Ecto neural progenitor cell (in vitro differentiated cells): ENCODE data around the gene CDKAL1.
"Not testable (repeated sequence)": the region's sequence is repeated elsewhere in the genome, so short reads cannot be mapped to it uniquely, and the experiment has no call there.

Source experiments
- DNase-seq: peaks from one replicate; pipeline ENCODE4 v3.0.0-alpha.2; 2018; ENCODE audit warnings: low spot score

CDKAL1 gene

DNA sequence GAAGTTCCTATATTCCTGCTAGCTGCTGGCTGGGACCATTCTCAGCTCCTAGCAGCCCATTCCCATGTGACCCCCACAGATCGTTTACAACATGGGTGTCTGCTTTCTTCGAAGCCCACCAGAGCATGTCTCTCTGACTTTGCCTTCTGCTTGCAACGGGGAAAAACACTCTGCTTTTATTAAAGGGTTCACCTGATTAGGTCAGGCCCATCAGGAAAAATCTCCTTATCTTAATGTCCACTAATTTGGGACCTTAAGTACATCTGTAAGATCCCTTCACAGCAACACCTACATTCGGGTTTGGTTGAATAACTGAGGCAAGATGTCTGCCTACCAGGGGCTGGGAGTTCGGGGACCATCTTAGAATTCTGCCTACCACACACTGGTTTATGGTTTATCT lies 496.9 kb downstream of the CDKAL1 start:
- DNase-seq: no peak

DNA sequence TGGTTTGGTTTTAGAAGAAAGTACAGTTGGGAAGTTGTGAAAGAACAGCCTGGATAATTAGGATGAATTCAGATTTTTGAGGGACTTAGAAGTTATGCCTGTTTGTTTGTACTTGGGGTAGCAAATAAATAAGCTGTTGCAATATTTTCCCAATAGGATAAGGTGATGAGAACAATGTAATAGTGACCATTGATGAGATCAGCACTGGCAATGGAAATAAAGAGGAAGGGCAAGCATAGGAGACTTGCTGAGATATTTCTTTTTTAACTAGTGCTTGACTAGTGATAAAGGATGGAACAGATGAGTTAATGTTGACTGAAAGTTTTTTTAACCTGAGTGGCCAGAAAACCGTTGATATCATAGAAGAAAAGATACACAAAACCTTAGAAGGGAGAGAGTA lies 498.8 kb downstream of the CDKAL1 start:
- no peak for DNase-seq

DNA sequence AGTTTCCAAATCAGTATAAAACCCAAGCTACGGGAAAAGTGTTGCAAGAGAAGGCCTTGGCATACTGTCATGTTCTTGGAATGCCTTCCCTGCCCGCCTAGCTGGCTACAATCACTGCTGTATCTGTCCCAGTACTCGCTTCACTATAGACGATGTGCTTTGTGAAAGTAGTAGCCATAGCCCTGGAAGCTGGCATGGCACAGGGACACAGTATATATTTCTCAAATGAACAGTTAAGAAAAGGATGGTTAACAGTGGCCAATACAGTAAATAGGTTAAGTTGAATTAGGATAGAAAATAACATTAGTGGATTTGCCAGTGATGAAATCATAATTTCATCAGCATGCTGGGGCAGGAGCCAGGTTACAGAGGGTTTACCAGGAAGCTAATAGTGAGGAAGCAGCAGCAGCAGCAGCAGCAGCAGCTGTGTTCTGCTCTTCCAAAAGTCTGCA lies 499.3 kb downstream of the CDKAL1 start:
- DNase-seq: no peak

DNA sequence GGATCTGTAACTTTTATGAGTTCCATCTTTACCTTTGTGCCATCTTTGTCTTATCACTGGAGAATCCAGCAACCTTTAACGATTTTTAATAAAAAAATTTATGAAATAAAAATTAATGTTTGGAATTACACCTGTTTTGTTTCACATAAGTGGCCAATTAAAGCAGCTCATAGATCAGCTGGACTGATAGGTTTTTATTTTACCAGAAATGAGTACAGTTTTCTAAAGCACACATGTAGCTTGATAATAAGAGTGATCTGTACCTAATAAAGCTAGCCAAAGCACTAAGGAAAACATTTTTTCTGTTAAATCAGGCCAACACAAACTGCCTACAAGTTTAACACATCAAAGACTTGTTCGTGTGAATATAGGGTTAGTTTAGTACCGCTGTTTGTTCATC lies 500.1 kb downstream of the CDKAL1 start:
- no peak for DNase-seq

DNA sequence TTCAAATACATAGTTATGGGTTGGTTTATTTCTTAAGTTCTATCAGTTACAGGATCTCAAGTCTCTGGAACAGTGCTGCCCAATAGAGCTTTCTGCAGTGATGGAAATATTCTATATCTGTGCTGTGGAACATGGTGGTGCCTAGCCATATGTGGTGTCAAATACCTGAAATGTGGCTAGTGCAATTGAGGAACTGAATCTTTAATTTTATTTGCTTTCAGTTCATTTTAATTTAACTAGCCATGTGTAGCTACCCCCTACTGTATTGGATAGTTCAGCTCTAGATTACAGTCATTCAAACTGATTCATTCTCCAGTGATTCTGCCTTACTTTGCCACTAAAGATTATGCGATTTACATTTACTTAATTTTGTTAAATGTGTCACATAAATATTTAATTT lies 503.2 kb downstream of the CDKAL1 start:
- no peak for DNase-seq

DNA sequence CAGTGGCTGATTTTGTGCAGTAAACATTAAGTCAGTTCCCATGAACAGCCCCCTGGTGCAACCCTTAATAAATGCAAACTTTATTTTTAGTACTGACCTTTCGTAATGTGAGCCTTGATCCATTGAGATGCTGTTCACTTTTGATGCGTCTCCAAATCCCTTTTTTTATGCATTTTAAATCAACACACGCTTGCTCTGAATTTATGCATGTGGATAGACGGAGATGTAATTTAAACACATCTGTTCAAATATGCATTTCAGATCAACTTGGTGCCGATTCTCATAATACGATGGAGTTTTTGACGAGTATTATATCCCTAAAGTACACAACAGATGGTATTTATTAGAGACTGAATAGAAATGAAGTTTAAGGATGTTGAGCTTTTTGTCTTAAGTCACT lies 505.7 kb downstream of the CDKAL1 start:
- no peak for DNase-seq

DNA sequence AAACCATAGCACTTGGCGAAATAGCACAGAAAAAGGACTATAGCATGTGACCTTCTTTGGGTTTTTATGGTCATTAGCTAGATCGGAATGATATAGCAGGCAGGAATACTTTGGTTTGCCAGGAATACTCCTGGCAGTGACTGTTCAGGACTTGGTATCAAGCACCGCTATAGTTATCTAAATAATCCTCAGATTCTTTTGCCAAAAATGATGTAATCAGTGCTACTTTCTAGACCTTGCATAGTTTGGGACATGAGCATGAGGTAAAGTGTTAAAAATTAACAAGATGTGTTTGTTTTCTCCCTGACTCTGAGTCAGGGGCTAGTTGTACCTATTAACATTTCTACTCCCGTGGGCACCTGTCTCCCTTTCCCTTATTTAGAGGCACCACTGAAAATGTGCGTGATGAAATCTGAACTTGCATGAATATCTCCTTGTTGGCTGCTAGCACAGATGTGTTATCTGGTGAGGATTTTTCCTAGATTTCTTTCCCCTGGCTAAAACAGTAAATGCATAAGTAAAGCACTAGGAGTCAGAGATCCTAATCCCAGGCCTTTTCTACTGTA lies 511.0 kb downstream of the CDKAL1 start:
- no peak for DNase-seq

DNA sequence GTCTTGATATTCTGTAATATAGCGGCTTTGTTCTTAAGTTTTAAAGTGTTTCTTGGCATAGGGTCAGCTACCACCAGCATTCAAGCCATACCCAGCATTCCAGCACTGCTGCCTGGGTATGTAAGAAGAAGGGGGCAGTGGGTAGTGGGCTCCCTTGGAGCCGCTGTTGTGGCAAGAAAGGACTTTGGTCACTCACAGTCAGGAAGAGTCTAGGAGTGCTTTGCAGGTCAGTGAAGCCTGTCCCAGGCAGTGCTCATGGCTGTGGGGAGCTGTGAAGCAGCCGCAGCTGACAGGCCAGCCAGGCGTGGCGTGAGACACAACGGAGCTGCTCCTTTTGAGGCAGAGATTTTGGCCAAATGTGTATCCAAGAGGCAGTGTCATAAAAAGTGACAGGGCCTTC lies 512.0 kb downstream of the CDKAL1 start:
- no peak for DNase-seq

DNA sequence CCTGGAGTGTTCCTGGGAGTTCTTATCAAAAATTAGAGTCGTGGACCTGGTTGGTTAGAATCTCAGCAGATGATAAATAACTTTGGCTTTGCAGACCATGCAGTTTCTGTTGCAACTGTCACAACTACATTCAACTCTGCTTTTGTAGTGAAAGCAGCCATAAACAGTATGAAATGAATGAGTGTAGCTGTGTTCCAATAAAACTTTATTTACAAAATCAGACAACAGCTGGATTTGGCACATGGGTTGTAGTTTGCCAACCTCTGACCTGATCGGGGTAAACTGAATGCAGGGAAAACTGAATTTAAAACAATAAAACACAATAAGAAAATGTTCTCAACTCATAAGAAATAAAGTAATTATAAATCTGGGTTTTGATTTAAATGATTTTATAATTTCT lies 513.8 kb downstream of the CDKAL1 start:
- no peak for DNase-seq

DNA sequence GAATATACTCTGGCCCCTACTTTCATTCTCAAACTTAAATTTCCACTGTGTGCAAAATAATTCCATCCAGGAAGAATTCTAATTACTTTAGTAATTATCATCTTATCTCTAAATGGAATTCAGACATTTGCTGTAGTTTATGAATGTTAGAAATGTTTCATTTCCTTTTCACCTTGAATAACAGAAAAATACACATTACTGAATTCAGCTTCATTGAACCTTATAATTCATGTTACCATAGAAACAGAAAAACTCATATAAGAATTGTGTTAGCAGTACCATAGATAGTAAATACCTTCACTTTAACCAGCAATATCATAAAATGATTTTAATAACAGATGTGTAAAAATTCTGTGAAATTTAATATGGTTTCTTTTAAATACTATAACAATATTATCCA lies 514.9 kb downstream of the CDKAL1 start:
- DNase-seq: no peak

DNA sequence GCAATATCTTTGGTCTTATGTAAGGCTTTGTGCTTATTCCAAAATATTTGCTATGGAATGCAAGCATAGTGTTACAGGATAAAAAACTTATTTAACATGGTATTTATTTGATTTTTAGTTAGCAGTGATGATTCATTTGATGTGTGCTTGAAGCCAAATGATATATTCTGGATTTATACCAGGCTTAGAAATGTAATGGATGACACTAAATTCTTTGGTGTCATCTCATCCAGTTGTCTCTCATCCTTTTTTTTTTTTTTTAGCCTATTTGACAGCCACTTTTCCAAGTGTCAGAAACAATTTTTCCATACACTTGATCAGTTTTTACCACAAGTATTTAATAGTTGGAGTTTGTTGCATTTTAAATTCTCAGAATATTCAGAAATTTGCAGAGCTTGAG lies 515.3 kb downstream of the CDKAL1 start:
- no peak for DNase-seq

DNA sequence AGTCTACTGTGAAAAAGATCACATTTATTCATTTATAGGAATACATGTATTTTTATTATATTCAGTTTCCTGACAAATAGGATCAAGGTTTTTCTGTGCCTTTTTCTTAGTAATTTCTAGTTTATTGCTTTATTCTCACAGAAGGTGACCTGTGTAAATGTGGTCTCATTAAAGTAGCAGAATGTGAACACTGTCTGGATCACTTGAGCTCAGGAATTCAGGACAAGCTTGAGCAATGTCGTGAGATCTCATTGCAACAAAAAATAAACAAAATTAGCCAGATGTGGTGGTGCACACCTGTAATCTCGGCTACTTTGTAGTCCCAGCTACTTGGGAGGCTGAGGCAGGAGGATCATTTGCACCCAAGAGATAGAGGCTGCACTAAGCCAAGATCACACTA lies 516.7 kb downstream of the CDKAL1 start:
- no peak for DNase-seq

DNA sequence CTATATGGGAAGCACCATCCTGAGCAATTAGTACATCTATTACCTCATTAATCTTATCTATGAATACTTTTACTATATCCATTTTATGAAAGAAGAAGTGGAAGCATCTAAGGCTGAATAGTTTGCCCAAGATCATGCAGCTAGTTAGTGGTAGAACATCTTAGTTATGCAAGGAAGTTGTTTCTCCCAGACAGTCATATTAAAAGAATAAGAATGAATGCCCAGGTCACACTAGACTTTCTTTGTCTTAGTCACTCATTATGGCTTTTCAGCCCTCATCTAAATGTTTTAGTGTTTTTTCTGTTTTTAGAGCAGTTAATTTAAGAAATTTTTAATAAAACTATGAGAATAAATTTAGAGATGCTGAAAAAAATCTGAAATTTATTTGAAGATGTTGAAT lies 517.5 kb downstream of the CDKAL1 start:
- no peak for DNase-seq

DNA sequence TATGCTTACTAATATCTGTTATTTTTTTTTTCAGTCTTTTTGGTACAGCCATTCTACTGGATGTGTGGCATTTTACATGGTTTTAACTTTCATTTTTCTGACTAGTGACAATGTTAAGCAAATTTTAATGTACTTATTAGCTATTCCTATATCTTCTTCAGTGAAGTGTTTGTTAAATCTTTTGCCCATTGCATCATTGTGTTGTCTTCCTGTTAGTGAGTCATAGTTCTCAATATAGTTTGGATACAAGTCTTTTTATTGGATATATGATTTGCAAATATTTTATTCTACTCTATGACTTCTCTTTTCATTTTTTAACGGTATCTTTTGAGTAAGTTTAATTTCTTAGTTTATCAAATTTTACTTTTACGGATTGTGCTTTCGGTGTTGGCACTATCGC lies 519.4 kb downstream of the CDKAL1 start:
- DNase-seq: no peak

DNA sequence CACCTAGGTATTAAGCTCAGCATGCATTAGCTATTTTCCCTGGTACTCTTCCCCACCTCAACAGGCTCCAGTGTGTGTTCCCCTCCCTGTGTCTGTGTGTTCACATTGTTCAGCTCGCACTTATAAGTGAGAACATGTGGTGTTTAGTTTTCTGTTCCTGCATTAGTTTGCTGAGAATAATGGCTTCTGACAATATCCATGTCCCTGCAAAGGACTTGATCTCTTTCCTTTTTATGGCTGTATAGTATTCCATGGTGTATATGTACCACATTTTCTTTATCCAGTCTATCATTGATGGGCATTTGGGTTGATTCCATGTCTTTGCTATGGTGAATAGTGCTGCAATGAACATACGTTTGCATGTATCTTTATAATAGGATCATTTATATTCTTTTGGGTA lies 521.2 kb downstream of the CDKAL1 start:
- not testable (repeated sequence) for DNase-seq

DNA sequence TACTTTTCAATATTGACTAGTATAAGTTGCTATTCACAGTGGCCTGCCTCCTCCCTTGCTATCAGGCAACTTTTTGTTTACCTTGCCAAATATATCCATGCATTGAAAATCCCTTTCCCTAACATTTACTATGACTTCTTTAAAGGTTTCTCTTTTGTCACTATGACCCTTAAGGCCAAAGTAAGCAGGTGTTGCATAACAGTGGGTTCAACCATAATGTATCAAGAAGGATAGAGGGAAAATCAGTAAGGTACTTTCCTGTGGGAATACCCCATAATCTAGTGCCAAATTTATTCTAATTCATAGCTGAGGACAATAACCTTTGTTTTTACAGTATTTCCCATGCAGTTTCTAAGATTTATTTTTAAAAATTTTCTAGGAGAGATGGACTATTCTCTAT lies 527.6 kb downstream of the CDKAL1 start:
- no peak for DNase-seq

DNA sequence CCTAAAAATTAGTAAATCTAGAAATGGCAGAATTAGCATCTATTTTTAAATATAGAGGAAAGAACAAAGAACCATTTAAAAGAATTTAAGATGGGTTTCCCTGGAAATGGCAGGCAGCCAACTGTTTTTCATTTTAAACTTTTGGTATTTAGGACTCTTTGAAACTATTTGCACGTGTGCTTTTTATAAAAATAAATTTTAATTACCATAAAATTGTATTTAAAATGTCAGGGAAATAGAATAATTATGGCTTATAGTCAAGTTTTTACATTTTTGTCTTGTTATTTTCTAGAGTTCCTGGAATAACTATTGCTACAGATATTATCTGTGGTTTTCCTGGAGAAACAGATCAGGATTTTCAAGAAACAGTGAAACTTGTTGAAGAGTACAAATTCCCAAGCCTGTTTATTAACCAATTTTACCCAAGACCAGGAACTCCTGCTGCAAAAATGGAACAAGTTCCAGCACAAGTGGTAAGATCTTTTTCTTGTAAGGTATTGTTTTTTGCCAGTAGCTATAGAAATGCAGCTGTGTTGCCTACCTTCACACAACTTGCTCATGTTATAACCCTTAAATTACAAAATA lies 530.6 kb downstream of the CDKAL1 start:
- no peak for DNase-seq

DNA sequence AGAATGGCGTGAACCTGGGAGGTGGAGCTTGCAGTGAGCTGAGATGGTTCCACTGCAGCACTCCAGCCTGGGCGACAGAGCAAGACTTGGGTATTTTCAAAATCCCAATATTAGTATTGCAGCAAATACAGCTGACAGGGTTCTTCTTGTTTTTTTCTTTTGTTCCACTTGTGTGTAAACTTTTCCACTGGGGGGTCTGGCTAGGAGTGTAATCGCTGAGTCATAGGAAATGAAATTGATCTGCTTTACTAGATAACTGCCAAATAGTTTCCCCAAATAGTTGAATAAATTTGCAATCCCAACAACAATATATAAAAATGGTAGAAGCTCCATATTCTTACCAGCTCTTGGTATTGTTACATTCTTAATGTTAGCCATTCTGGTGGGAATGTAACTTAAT lies 533.3 kb downstream of the CDKAL1 start:
- DNase-seq: no peak

DNA sequence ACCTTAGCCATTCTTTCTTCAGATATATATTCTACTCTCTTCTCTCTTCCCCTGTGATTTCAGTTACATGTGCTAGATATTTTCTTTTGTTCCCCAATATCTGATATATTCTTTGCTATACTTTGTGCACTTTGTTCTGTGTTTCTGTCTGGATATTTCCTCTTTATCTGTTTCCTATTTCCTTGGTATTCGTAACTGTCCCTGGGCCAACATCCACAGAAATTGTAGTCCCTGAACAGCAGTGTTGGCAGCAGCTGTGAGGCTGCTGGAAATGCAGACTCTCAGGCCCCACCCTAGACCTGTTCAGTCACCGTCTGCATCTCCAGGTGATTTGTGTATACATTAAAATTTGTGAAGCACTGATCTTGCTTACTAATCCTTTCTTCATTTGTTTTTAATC lies 536.4 kb downstream of the CDKAL1 start:
- DNase-seq: no peak

DNA sequence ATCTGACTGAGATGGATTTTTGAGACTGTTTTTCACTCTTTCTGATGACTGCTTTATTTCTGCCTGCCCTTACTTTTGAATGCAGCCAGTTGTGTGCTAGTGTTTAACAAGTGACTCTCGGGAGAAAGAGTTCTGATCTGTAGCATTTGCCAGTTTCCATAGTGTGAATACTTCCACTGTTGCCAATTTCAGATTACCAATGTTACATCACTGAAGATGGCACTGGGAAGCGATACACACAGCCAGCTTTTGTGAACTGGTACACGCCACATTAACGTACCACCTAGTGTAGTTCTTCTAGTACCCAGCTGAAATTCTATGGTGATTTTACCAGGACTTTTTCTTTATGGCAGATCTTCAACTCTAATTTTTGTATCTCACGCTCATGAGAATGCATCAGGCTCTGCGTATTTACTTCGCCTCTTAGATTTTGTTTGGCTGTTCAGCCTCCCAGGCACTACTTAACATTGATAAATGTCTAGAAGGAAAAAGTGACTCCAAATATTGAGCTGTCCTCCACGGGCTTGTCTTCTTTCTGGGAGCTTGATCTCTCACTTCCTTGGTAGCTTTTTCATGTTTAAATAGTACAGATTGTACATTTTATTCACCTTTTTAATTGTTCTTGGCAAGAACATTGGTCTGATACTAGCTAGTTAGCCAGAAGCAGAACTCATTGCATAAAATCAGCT lies 537.7 kb downstream of the CDKAL1 start:
- DNase-seq: no peak

DNA sequence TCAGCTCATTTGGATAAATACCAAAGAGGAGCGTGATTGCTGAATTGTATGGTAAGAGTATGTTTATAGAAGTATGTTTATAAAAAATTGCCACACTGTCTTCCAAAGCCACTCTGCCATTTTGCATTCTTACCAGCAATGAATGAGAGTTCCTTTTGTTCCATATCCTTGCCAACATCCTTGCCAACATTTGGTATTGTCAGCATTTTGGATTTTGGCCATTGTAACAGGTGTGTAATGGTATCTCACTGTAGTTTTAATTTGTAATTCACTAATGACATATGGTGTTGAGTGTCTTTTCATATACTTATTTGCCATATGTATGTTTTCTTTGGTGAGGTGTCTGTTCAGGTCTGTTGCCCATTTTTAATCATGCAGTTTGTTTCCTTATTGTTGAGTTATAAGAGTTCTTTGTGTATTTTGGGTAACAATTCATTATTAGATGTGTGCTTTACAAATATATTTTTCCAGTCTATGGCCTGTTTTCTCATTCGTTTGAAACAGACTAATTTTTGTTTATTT lies 539.1 kb downstream of the CDKAL1 start:
- DNase-seq: no peak

DNA sequence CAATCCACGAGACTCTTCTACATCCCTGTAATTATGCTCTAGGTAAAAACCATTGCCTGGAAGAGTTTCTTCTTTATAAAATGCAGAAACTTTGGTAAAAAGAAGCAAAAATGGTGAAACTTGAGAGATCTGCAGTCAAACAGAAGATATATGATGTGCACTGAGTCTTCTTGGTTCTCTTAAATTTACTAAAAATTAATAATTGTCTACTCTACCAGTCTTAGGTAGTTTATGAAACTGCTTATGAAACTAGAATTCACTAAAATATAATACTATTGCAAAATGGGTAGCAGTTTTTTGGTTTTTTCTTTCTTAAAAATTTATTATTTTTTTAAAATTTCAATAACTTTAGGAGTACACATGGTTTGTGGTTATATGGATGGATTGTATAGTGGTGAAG lies 540.2 kb downstream of the CDKAL1 start:
- no peak for DNase-seq

DNA sequence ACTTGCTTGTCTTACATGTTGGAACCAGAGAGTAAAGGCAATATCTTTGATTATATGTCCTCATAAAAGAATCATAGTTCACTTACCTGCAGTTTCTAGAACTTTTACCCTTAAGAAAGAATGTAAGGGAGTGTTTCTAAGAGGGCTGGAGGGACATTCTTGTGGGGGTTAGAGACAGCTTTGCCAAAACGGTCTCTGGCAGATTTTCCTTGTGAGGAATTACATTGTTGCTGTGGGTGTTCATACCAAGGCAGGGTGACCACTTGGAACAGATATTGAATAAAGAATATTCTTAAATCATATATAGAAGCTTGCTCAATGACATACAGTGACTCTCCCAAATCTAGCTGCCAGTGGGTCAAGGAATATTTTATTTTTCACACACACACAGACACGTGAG lies 541.7 kb downstream of the CDKAL1 start:
- DNase-seq: no peak

DNA sequence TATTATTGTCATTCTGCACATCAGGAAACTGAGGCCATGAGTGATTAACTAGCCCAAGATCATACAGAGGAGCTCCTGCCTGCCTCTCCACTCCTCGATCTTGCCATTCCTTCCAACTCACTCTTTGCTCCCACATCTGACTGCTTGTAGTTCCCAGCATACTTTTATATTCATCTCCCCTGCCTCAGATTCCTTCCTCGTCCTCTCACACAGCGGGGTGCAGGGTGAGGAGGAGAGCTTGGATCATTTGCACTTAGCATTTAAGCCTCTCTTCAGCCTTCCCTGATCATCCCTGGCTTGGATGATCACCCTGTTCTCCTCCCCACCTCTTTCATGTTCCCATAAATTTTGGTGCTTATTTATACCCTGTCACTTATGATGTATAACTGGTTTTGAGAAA lies 544.2 kb downstream of the CDKAL1 start:
- no peak for DNase-seq
